CD14-positive monocyte (primary cell): ENCODE results near the gene C20orf204. TPM values are rescaled to one million over a fixed set of nuclear protein-coding genes. Genes with fewer than 3 reads are reported as not detected.

Source experiments
- DNase-seq, 3 donors: peaks; one replicate each; pipeline ENCODE4 v3.0.0-alpha.2; 2011 to 2022
- H2AFZ ChIP-seq: 2 replicates; pipeline ENCODE4 v1.6.0; 2012; ENCODE audit warnings: mild to moderate bottlenecking, low read depth, low read length, inconsistent platforms; ENCODE audit not compliant: insufficient read depth, poor library complexity, severe bottlenecking
- H3K27ac ChIP-seq, 2 donors: 1 replicate in 1 of 2; 2 replicates in 1 of 2; pipeline ENCODE4 v1.5.1; 2012 to 2013; ENCODE audit warnings: low read length in 2 of 2, control low read depth in 1 of 2, inconsistent platforms in 1 of 2, low read depth in 1 of 2, mild to moderate bottlenecking in 1 of 2
- H3K27me3 ChIP-seq, 2 donors: one replicate each; pipeline versions ENCODE4 v1.6.0 to v1.6.1; 2011 to 2013; ENCODE audit warnings: low read length in 2 of 2; ENCODE audit not compliant: control insufficient read depth in 2 of 2, insufficient read depth in 2 of 2
- H3K36me3 ChIP-seq, 2 donors: replicated peaks in 1 of 2; 1 replicate in 1 of 2; 2 replicates in 1 of 2; pipeline versions ENCODE4 v1.5.1 to v1.6.1; 2012 to 2013; ENCODE audit warnings: low read length in 2 of 2, control low read depth in 1 of 2, inconsistent platforms in 1 of 2, mild to moderate bottlenecking in 1 of 2; ENCODE audit not compliant: insufficient read depth in 2 of 2, control insufficient read depth in 1 of 2
- H3K4me1 ChIP-seq, 2 donors: 1 replicate in 1 of 2; 2 replicates in 1 of 2; pipeline versions ENCODE4 v1.5.1 to v1.6.1; 2012 to 2013; ENCODE audit warnings: low read length in 2 of 2, control low read depth in 1 of 2, inconsistent platforms in 1 of 2, mild to moderate bottlenecking in 1 of 2, moderate library complexity in 1 of 2; ENCODE audit not compliant: insufficient read depth in 2 of 2, control insufficient read depth in 1 of 2
- H3K4me2 ChIP-seq: replicated peaks from 2 replicates; pipeline ENCODE3; 2012; ENCODE audit warnings: low read length, moderate library complexity, mild to moderate bottlenecking; ENCODE audit not compliant: poor library complexity, severe bottlenecking; ENCODE audit errors: extremely low read depth
- H3K4me3 ChIP-seq, 3 experiments: fragments of 200-600 bp in 1 of 3; sonication (generic) in 1 of 3; replicated peaks in 1 of 3; 1 replicate in 2 of 3; 2 replicates in 1 of 3; pipeline ENCODE4 v1.5.1; 2011 to 2013; ENCODE audit warnings: low read length in 3 of 3, mild to moderate bottlenecking in 3 of 3, control low read depth in 2 of 3, low read depth in 2 of 3, inconsistent platforms in 1 of 3, moderate library complexity in 1 of 3
- H3K79me2 ChIP-seq: 2 replicates; pipeline ENCODE4 v1.6.0; 2012; ENCODE audit warnings: mild to moderate bottlenecking, control low read depth, inconsistent platforms, low read length, moderate library complexity; ENCODE audit not compliant: insufficient read depth
- H3K9ac ChIP-seq: 2 replicates; pipeline ENCODE4 v1.6.0; 2017; ENCODE audit warnings: low read length, mild to moderate bottlenecking; ENCODE audit not compliant: insufficient read depth, poor library complexity, severe bottlenecking
- H3K9me3 ChIP-seq, 2 donors: replicated peaks in 1 of 2; 1 replicate in 1 of 2; 2 replicates in 1 of 2; pipeline versions ENCODE4 v1.5.1 to v1.6.1; 2012 to 2013; ENCODE audit warnings: low read length in 2 of 2, control low read depth in 1 of 2; ENCODE audit not compliant: control insufficient read depth in 1 of 2, insufficient read depth in 1 of 2
- H4K20me1 ChIP-seq: 2 replicates; pipeline ENCODE4 v1.6.0; 2012; ENCODE audit warnings: mild to moderate bottlenecking, low read length, control low read depth, moderate library complexity; ENCODE audit not compliant: insufficient read depth
- H3K27ac Mint-ChIP-seq, 7 donors: one replicate each; pipeline ENCODE4 v1.8.0; 2020; ENCODE audit warnings: mild to moderate bottlenecking in 7 of 7, mixed read lengths in 7 of 7, moderate library complexity in 6 of 7, inconsistent platforms in 2 of 7
- H3K27me3 Mint-ChIP-seq, 3 donors: one replicate each; pipeline ENCODE4 v1.8.0; 2021 to 2022; ENCODE audit warnings: low read depth in 3 of 3, mild to moderate bottlenecking in 3 of 3, mixed read lengths in 3 of 3, moderate library complexity in 3 of 3, inconsistent platforms in 1 of 3
- H3K36me3 Mint-ChIP-seq, 2 donors: one replicate each; pipeline ENCODE4 v1.8.0; 2020; ENCODE audit warnings: mixed read lengths in 2 of 2, inconsistent platforms in 1 of 2, mild to moderate bottlenecking in 1 of 2
- H3K4me1 Mint-ChIP-seq: one replicate; pipeline ENCODE4 v1.8.0; 2020; ENCODE audit warnings: mild to moderate bottlenecking, mixed read lengths
- H3K4me3 Mint-ChIP-seq, 2 donors: one replicate each; pipeline ENCODE4 v1.8.0; 2020; ENCODE audit warnings: mild to moderate bottlenecking in 2 of 2, mixed read lengths in 2 of 2, moderate library complexity in 1 of 2
- H3K9me3 Mint-ChIP-seq, 7 donors: one replicate each; pipeline ENCODE4 v1.8.0; 2020 to 2022; ENCODE audit warnings: mixed read lengths in 7 of 7, mild to moderate bottlenecking in 6 of 7, moderate library complexity in 6 of 7, inconsistent platforms in 2 of 7
- WGBS: methylation state at CpG from one replicate; pipeline ENCODE4 v1.1.5; 2013; ENCODE audit warnings: missing lambda C conversion rate; ENCODE audit not compliant: insufficient coverage; 5-methylcytosine and 5-hydroxymethylcytosine counted together
- intact Hi-C, 2 donors: fragments of 100-400 bp; cut with micrococcal nuclease; formaldehyde crosslinking; loops; one replicate each; pipeline versions ENCODE4 v1.15.0 to v1.15.1; 2023
- polyA plus RNA-seq, 3 donors: library from polyadenylated mRNA; depleted of rRNA in 1 of 3; unstranded in 2 of 3; stranded (reverse) in 1 of 3; fragments of 300-500 nt in 2 of 3; fragments of >200 nt in 1 of 3; fragmentation: Illumina TruSeq in 2 of 3; gene quantifications; 1 replicate in 2 of 3; 2 replicates in 1 of 3; pipeline ENCODE4 v1.2.3, GENCODE V29; 2012 to 2021
- TF ChIP-seq, protein P1 (sequence below): fragments of 200-600 bp; IDR thresholded peaks from one replicate; pipeline ENCODE4 v1.8.0; 2022; ENCODE audit warnings: antibody characterized with exemption, mild to moderate bottlenecking

C20orf204 gene
- polyA plus RNA-seq, 3 donors, result 0.20 TPM; not detected in 2

DNA sequence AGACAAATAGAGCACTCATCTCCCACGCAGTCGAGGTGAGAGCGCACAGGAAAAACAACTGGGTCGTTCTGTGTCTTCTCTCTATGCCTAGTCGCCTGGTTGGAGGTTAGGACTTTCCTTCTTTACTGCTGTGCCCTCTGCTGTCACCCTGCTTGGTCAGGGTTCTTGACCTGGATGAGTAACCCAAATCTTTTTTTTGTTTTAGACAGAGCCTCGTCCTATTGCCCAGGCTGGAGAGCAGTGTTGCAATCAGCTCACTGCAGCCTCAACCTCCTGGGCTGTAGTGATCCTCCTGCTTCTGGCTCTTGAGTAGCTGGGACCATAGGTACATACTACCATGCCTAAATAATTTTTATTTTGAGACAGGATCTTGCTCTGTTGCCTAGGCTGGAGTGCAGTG is 30.6 kb upstream of the C20orf204 start:
- peaks cover 70 to 96% of the 10 kb centered on the region in 2 donors for H3K36me3 Mint-ChIP-seq
- Histone ChIP-seq H3K36me3 (peaks cover 73 to 98% of the 10 kb centered on the region in 2 donors), H3K27ac (no peak overlapping the region), H3K79me2 (no peaks in the 10 kb centered on the region), H3K4me1 (no peaks in the 10 kb centered on the region), H3K4me2 (no peak overlapping the region), H3K9me3 (peaks cover 0 to 7% of the 10 kb centered on the region in 2 donors), H3K4me3 (no peak overlapping the region), H4K20me1 (peaks cover 37% of the 10 kb centered on the region), H2AFZ (no peak overlapping the region), H3K27me3 (no peaks in the 10 kb centered on the region), H3K9ac (no peak overlapping the region)
- no peak overlapping the region for H3K4me3 Mint-ChIP-seq
- intact Hi-C loops, result no loop called here
- H3K27ac Mint-ChIP-seq, result peak overlapping the region in 1 of 7 donors; percentile 68
- H3K4me1 Mint-ChIP-seq, result no peaks in the 10 kb centered on the region
- peaks cover 0 to 4% (median 0%) of the 10 kb centered on the region in 3 donors for H3K27me3 Mint-ChIP-seq
- DNase-seq, result no peak
- TF ChIP-seq, protein P1, sequence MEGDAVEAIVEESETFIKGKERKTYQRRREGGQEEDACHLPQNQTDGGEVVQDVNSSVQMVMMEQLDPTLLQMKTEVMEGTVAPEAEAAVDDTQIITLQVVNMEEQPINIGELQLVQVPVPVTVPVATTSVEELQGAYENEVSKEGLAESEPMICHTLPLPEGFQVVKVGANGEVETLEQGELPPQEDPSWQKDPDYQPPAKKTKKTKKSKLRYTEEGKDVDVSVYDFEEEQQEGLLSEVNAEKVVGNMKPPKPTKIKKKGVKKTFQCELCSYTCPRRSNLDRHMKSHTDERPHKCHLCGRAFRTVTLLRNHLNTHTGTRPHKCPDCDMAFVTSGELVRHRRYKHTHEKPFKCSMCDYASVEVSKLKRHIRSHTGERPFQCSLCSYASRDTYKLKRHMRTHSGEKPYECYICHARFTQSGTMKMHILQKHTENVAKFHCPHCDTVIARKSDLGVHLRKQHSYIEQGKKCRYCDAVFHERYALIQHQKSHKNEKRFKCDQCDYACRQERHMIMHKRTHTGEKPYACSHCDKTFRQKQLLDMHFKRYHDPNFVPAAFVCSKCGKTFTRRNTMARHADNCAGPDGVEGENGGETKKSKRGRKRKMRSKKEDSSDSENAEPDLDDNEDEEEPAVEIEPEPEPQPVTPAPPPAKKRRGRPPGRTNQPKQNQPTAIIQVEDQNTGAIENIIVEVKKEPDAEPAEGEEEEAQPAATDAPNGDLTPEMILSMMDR, result no peak
- WGBS, result 85% methylated on average over 3 of the region's 6 CpGs
- H3K9me3 Mint-ChIP-seq, result peaks cover 7 to 15% (median 10%) of the 10 kb centered on the region in 7 donors

DNA sequence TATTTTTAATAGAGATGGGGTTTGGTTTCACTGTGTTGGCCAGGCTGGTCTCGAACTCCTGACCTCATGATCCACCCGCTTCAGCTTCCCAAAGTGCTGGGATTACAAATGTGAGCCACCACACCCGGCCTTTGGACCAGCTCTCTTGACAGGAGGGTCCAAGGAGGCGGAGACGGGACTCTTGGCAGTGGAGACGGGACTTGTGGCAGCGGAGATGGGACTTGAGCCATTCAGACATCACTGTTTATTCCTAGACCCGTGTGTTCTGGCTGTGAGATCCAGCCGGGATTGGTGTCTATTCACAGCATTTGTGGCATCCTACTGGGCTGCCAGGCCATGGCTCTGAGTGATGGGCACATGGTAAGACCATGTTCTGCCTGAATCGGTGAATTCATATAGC is 29.5 kb upstream of the C20orf204 start:
- Mint-ChIP-seq H3K27me3 (peaks cover 0 to 4% (median 0%) of the 10 kb centered on the region in 3 donors), H3K4me1 (no peaks in the 10 kb centered on the region), H3K4me3 (no peak overlapping the region), H3K9me3 (peaks cover 7 to 18% (median 10%) of the 10 kb centered on the region in 7 donors), H3K36me3 (peaks cover 73 to 96% of the 10 kb centered on the region in 2 donors), H3K27ac (no peak overlapping the region)
- Histone ChIP-seq H3K79me2 (no peaks in the 10 kb centered on the region), H4K20me1 (peaks cover 42% of the 10 kb centered on the region), H3K9me3 (peaks cover 0 to 7% of the 10 kb centered on the region in 2 donors), H3K27me3 (no peaks in the 10 kb centered on the region), H3K4me2 (no peak overlapping the region), H2AFZ (no peak overlapping the region), H3K36me3 (peaks cover 74 to 98% of the 10 kb centered on the region in 2 donors), H3K27ac (no peak overlapping the region), H3K4me3 (no peak overlapping the region), H3K4me1 (no peaks in the 10 kb centered on the region), H3K9ac (no peak overlapping the region)
- no peak for DNase-seq
- intact Hi-C loops, result no loop called here
- TF ChIP-seq, protein P1, result no peak
- 95% methylated on average over 10 of the region's 10 CpGs for WGBS
